VCaP (cell line): ENCODE results near the gene PLCL2.
A peak's percentile ranks its signal among the peaks of the same experiment; 100 is the strongest.

Experiments used
- H3K27ac ChIP-seq: fragments of 450-650 bp; 2 replicates; pipeline ENCODE4 v1.5.1; 2017
- CTCF ChIP-seq: fragments of 450-650 bp; conservative IDR thresholded peaks from 2 replicates; pipeline ENCODE4 v1.5.1; 2017; ENCODE audit warnings: mild to moderate bottlenecking, moderate library complexity

The PLCL2 gene

GRCh38 chr3:17052363-17052762 lies 167.6 kb downstream of the PLCL2 start:
- no peak for TF ChIP-seq CTCF
- H3K27ac ChIP-seq = no peak overlapping the region

GRCh38 chr3:17054301-17054981 lies 169.7 kb downstream of the PLCL2 start:
- no peak for TF ChIP-seq CTCF
- H3K27ac ChIP-seq = no peak overlapping the region

GRCh38 chr3:17054982-17055343 lies 170.2 kb downstream of the PLCL2 start:
- H3K27ac ChIP-seq = no peak overlapping the region
- TF ChIP-seq CTCF = no peak

GRCh38 chr3:17055374-17056276 lies 170.9 kb downstream of the PLCL2 start:
- no peak for TF ChIP-seq CTCF
- peak overlapping the region; percentile 59 for H3K27ac ChIP-seq

GRCh38 chr3:17057321-17057720 lies 172.6 kb downstream of the PLCL2 start:
- peak overlapping the region; percentile 59 for H3K27ac ChIP-seq
- no peak for TF ChIP-seq CTCF

- peak overlapping the region; percentile 16; the same call in 1 of the 2 replicates for H3K27ac ChIP-seq
- no peak for TF ChIP-seq CTCF
Measured at GRCh38 chr3:17059989-17060550, 175.3 kb downstream of the PLCL2 start.

GRCh38 chr3:17061005-17061404 lies 176.2 kb downstream of the PLCL2 start:
- TF ChIP-seq CTCF = no peak
- no peak overlapping the region for H3K27ac ChIP-seq
